Testis (tissue), 3 donors: ENCODE measurements around the gene SSNA1. TPM values are rescaled to one million over a fixed set of nuclear protein-coding genes. Genes with fewer than 3 reads are reported as not detected.

ENCODE experiments used
- DNase-seq: peaks from one replicate; pipeline ENCODE4 v3.0.0-alpha.2; 2019
- H3K27ac ChIP-seq, 2 donors: fragments of 200-600 bp; sonication (generic); one replicate each; pipeline ENCODE4 v1.5.1; 2019
- H3K27me3 ChIP-seq: fragments of 200-600 bp; sonication (generic); one replicate; pipeline ENCODE4 v1.5.1; 2019
- H3K36me3 ChIP-seq: fragments of 200-600 bp; sonication (generic); one replicate; pipeline ENCODE4 v1.5.1; 2017; ENCODE audit warnings: low read depth; ENCODE audit errors: missing control alignments
- H3K4me1 ChIP-seq: fragments of 200-600 bp; sonication (generic); one replicate; pipeline ENCODE4 v1.5.1; 2019
- H3K4me3 ChIP-seq, 2 donors: fragments of 200-600 bp; sonication (generic); one replicate each; pipeline ENCODE4 v1.5.1; 2017 to 2019
- H3K9me3 ChIP-seq: fragments of 200-600 bp; sonication (generic); one replicate; pipeline ENCODE4 v1.5.1; 2017
- POLR2A ChIP-seq: fragments of 450-650 bp; IDR thresholded peaks from one replicate; pipeline ENCODE4 v1.6.1; 2017; ENCODE audit warnings: antibody characterized with exemption, mild to moderate bottlenecking, moderate library complexity
- WGBS, 2 donors: methylation state at CpG; one replicate each; pipeline ENCODE4 v1.1.5; 2018; 5-methylcytosine and 5-hydroxymethylcytosine counted together
- intact Hi-C: fragments of 100-400 bp; cut with DNase I; formaldehyde crosslinking; loops from one replicate; pipeline ENCODE4 v1.15.1; 2023; ENCODE audit warnings: low total_unique reads
- polyA plus RNA-seq: library from polyadenylated mRNA; stranded (reverse); fragments of 350-450 nt; fragmentation: Illumina TruSeq; extraction: RNeasy Lipid Tissue Mini Kit (QIAGEN cat#74804); gene quantifications from one replicate; pipeline ENCODE4 v1.2.3, GENCODE V29; 2014; ENCODE audit warnings: low read depth, low replicate concordance; ENCODE audit not compliant: insufficient read depth
- total RNA-seq, 2 donors: library from RNA; depleted of rRNA; stranded (reverse); fragments of >200 nt; gene quantifications; one replicate each; pipeline ENCODE4 v1.2.3, GENCODE V29; 2016
- TF ChIP-seq, protein P1 (sequence below), 3 experiments: fragments of 450-650 bp in 2 of 3; fragments of 200-600 bp in 1 of 3; sonication (generic) in 1 of 3; IDR thresholded peaks; one replicate each; pipeline ENCODE4 v1.5.1; 2016 to 2019; ENCODE audit warnings: antibody characterized with exemption in 3 of 3, mild to moderate bottlenecking in 2 of 3, moderate library complexity in 1 of 3

Gene SSNA1
- total and polyA plus RNA-seq, 3 donors from 2014 or later, result 134 to 211 (median 137) TPM

DNA sequence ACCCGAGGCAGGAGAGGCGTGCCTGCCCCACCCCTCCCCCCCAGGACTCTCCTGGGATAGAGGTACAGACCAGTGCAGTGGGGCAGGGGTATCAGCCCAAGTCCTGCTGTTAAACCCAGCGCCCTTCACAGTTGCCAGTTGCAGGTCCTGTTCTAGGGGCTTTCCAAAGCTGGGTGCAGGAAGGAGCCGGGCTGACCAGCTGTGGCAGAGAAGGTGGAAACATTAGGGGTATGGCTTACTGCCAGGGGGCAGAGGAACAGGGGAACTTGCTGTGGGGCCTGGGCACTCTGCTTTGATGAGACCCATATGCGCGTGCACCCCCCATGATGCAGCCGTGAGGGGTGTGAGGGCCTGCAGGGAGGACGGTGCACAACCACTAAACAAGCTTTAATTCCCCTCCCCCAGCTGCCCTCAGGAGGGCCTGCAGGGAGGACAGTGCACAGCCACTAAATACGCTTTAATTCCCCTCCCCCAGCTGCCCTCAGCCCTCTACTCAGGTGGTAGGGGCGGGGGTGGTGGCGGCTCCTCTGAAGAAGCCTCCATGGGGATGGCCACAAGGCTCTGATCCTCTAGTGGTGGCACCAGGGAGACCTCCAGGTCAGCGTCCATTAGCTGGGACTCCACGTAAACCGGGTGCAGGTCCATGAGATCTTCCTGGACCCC is 17.9 kb upstream of the SSNA1 start:
- peaks cover 15% of the 10 kb centered on the region for H3K4me1 ChIP-seq
- intact Hi-C loops, result no loop called here
- H3K9me3 ChIP-seq, result no peaks in the 10 kb centered on the region
- no peak overlapping the region for H3K4me3 ChIP-seq
- no peaks in the 10 kb centered on the region for H3K27me3 ChIP-seq
- H3K36me3 ChIP-seq, result no peaks in the 10 kb centered on the region
- no peak for DNase-seq
- no peak for TF ChIP-seq POLR2A
- TF ChIP-seq, protein P1, sequence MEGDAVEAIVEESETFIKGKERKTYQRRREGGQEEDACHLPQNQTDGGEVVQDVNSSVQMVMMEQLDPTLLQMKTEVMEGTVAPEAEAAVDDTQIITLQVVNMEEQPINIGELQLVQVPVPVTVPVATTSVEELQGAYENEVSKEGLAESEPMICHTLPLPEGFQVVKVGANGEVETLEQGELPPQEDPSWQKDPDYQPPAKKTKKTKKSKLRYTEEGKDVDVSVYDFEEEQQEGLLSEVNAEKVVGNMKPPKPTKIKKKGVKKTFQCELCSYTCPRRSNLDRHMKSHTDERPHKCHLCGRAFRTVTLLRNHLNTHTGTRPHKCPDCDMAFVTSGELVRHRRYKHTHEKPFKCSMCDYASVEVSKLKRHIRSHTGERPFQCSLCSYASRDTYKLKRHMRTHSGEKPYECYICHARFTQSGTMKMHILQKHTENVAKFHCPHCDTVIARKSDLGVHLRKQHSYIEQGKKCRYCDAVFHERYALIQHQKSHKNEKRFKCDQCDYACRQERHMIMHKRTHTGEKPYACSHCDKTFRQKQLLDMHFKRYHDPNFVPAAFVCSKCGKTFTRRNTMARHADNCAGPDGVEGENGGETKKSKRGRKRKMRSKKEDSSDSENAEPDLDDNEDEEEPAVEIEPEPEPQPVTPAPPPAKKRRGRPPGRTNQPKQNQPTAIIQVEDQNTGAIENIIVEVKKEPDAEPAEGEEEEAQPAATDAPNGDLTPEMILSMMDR (IDR thresholded peaks at IDR 0.05), result no peak
- H3K27ac ChIP-seq, result no peak overlapping the region
- WGBS, 2 donors, result 44 to 65% methylated on average over 7 to 14 of the region's 14 CpGs

DNA sequence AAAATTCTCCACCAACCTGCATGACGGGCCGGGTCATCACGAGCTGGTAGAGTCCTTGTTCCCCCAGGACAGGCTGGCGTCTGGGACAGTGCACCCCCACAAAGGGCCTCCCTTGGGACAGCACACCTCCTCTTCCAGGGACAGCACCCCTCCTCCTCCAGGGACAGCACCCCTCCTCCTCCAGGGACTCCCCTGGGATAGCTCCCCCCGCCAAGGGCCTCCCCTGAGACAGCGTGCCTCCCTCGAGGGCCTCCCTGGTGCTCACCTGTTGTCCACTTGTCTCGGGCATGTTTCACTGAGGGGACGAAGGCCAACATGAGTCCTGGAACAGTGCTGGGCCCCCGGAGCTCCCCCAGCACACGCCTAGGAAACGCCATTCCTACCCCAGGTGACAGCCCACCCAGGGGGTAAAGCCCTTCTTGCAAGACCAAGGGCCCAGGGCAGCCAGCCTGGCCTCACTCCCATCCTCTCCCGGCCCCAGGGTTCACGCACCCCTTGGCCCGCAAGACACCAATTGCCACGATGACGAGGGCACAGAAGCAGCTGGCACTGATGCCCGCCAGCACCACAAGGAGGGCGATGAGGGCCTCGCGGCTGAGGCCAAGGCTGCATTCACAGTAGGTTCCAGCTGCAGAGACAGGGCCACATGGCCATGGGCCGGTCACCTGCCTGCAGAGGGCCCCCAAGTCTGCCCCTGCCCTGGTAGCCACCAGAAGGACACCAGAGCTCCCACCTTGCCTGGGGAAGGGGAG is 17.2 kb upstream of the SSNA1 start:
- intact Hi-C loops, result no loop called here
- DNase-seq, result no peak
- WGBS, 2 donors, result 78 to 91% methylated on average over 9 to 22 of the region's 22 CpGs
- Histone ChIP-seq H3K4me3 (no peak overlapping the region), H3K4me1 (peaks cover 15% of the 10 kb centered on the region), H3K36me3 (no peaks in the 10 kb centered on the region), H3K27ac (no peak overlapping the region), H3K9me3 (no peaks in the 10 kb centered on the region), H3K27me3 (no peaks in the 10 kb centered on the region)
- TF ChIP-seq, protein P1 (IDR thresholded peaks at IDR 0.05), result no peak
- TF ChIP-seq POLR2A, result no peak

DNA sequence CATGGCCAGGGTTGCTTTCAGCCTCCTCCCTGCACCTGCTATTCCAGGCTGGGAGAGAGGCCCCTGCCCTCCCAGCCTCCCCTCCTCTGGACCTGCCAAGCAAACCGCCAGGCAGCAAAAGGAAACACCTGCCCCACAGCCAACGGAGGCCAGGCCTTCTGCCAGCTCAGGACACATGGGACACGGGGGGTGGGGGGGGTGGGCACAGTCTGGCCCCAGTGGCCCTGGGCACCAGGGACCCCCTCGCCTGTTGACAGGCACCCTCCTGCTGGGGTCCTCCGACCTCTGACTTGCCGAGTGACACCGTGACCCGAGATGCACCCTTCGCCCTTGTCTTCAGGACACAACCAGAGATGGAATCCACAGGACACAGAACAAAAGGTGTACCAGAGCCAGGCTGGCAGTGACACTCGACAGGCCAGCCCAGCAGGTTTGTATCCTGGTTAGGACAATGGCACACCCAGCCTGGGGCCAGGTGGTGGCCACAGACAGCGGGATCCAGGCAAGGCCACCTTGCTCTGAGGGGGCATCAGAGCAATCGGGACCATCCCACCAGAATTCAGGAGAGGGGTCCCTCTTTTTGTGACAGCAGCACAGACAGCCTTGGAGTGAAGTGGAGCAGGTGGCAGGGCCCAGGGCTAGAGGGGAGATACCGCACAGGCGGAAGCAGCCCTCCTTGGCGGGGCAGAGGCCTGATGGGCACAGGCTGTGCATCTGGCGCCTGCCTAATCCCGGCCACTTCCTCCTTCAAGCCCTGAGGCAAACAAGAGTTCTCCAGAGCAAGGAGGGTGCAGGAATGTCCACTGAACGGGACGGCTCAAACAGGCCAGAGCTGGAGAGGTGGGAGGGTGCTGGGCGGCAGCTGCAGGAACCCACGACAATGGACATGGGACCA is 15.3 kb upstream of the SSNA1 start:
- DNase-seq, result no peak
- no peak overlapping the region for H3K27ac ChIP-seq

DNA sequence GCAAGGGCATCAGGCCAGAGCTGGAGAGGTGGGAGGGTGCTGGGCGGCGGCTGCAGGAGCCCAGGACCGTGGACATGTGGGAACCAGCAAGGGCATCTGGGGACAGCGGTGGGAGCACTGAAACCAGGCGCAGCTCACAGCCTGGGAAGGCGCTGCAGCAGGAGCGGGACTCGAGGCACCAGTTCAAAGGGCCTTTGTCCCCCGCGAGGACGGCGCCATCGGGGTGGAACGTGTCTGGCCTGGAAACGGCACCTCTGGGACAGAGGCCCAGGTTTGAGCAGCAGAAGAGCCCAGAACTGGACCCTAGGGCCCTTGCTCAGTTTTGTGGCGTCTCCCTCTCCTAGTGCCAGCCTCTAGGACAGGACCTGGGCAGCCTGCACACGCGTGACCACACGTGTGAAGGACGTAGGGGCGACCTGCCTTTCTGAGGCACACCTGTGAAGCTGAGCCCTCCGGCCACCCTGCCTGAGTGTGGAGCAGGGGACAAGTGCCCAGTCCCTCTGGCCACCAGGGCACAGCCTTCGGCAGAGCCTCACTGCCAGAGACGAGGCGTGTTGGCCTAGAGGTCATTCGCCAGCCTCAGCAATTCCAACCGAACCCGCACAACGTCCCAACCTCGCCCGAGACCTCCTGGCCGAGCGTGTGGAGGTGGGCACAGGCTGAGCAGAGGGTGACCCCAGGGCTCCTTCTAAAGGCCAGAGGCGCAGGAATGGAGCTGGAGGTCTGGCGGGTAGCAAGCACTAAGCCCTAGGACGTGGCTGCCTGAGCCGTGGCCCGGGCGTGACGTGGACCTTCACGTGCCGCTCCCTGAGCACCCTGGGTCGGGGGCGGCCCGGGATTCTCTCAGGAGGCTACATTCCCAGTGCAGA is 14.4 kb upstream of the SSNA1 start:
- no peak overlapping the region for H3K4me3 ChIP-seq
- H3K36me3 ChIP-seq, result no peaks in the 10 kb centered on the region
- H3K27me3 ChIP-seq, result no peaks in the 10 kb centered on the region
- no peak for TF ChIP-seq POLR2A
- TF ChIP-seq, protein P1 (IDR thresholded peaks at IDR 0.05), result no peak
- no peak overlapping the region for H3K27ac ChIP-seq
- intact Hi-C loops, result no loop called here
- WGBS, 2 donors, result 91 to 93% methylated on average over 12 to 45 of the region's 45 CpGs
- no peaks in the 10 kb centered on the region for H3K4me1 ChIP-seq
- no peaks in the 10 kb centered on the region for H3K9me3 ChIP-seq
- no peak for DNase-seq

More for the DNA sequence above, 15.3 kb upstream of the SSNA1 start:
- Histone ChIP-seq H3K9me3 (no peaks in the 10 kb centered on the region), H3K4me1 (peaks cover 4% of the 10 kb centered on the region), H3K4me3 (no peak overlapping the region), H3K27me3 (no peaks in the 10 kb centered on the region), H3K36me3 (no peaks in the 10 kb centered on the region)
- TF ChIP-seq, protein P1 (IDR thresholded peaks at IDR 0.05), result no peak
- TF ChIP-seq POLR2A, result no peak
- 74 to 84% methylated on average over 10 to 21 of the region's 21 CpGs for WGBS, 2 donors
- intact Hi-C loops, result no loop called here
